Uterus (tissue), 4 donors: ENCODE results near the gene SHC4. TPM values are rescaled to one million over a fixed set of nuclear protein-coding genes. Genes with fewer than 3 reads are reported as not detected.

ENCODE experiments used
- DNase-seq, 2 donors: peaks; one replicate each; pipeline ENCODE4 v3.0.0-alpha.2; 2019 to 2020
- H3K27ac ChIP-seq, 2 donors: fragments of 200-600 bp; sonication (generic); 1 replicate in 1 of 2; 2 replicates in 1 of 2; pipeline ENCODE4 v1.5.1; 2016 to 2018
- H3K27me3 ChIP-seq, 2 donors: fragments of 200-600 bp; sonication (generic); one replicate each; pipeline ENCODE4 v1.5.1; 2018 to 2019; ENCODE audit warnings: control low read depth in 1 of 2
- H3K36me3 ChIP-seq, 2 donors: fragments of 200-600 bp; sonication (generic); one replicate each; pipeline ENCODE4 v1.5.1; 2019; ENCODE audit warnings: control low read depth in 1 of 2
- H3K4me1 ChIP-seq, 2 donors: fragments of 200-600 bp; sonication (generic); one replicate each; pipeline ENCODE4 v1.5.1; 2018 to 2019; ENCODE audit warnings: control low read depth in 1 of 2
- H3K4me3 ChIP-seq, 2 donors: fragments of 200-600 bp; sonication (generic); 1 replicate in 1 of 2; 2 replicates in 1 of 2; pipeline ENCODE4 v1.5.1; 2018 to 2019; ENCODE audit warnings: mild to moderate bottlenecking in 1 of 2
- H3K9me3 ChIP-seq, 2 donors: fragments of 200-600 bp; sonication (generic); one replicate each; pipeline ENCODE4 v1.5.1; 2019; ENCODE audit warnings: control low read depth in 1 of 2
- POLR2A ChIP-seq, 2 donors: fragments of 450-650 bp; IDR thresholded peaks; one replicate each; pipeline ENCODE4 v1.6.1; 2016; ENCODE audit warnings: antibody characterized with exemption in 2 of 2, mild to moderate bottlenecking in 1 of 2, moderate library complexity in 1 of 2
- intact Hi-C: fragments of 100-400 bp; cut with DNase I; formaldehyde crosslinking; loops from one replicate; pipeline ENCODE4 v1.15.1; 2023; ENCODE audit warnings: low total_unique reads
- total RNA-seq, 4 donors: library from RNA; depleted of rRNA in 3 of 4; stranded (reverse); fragments of >200 nt in 3 of 4; gene quantifications; one replicate each; pipeline versions ENCODE4 v1.1.0 to v1.2.4, GENCODE V29; 2014 to 2023
- TF ChIP-seq, protein P1 (sequence below), 4 experiments: fragments of 200-600 bp in 2 of 4; fragments of 450-650 bp in 2 of 4; sonication (generic) in 2 of 4; IDR thresholded peaks; one replicate each; pipeline ENCODE4 v1.5.1; 2016 to 2019; ENCODE audit warnings: antibody characterized with exemption in 4 of 4, mild to moderate bottlenecking in 2 of 4, moderate library complexity in 1 of 4
- donor health status: DM: yes; HTN: yes; CAD: no.

The SHC4 gene
- total RNA-seq, 4 donors from 2014 or later: 0.88 to 6.8 (median 5.0) TPM; not detected in 1

DNA sequence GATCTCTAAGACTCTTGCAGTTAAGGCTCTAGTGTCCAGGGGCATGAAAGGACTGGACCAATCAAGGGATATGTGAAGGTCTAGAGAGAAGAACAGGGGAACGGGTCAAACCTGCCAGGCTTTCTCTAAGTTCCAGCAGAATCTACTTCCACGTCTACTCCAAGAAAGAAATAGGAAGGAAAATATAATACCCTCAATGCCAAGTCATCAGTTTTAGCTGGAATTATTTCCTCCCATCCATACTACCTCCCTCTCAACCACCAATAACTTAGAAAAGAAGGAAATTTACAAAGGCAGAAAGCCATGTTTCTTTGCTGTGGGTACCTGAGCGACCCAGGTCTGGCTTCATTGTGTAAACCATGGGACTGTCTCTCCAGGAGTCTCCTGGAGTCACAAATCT lies 7.8 kb downstream of the SHC4 start:
- TF ChIP-seq POLR2A (IDR thresholded peaks at IDR 0.05): no peak
- TF ChIP-seq, protein P1, sequence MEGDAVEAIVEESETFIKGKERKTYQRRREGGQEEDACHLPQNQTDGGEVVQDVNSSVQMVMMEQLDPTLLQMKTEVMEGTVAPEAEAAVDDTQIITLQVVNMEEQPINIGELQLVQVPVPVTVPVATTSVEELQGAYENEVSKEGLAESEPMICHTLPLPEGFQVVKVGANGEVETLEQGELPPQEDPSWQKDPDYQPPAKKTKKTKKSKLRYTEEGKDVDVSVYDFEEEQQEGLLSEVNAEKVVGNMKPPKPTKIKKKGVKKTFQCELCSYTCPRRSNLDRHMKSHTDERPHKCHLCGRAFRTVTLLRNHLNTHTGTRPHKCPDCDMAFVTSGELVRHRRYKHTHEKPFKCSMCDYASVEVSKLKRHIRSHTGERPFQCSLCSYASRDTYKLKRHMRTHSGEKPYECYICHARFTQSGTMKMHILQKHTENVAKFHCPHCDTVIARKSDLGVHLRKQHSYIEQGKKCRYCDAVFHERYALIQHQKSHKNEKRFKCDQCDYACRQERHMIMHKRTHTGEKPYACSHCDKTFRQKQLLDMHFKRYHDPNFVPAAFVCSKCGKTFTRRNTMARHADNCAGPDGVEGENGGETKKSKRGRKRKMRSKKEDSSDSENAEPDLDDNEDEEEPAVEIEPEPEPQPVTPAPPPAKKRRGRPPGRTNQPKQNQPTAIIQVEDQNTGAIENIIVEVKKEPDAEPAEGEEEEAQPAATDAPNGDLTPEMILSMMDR (IDR thresholded peaks at IDR 0.05): no peak
- no peaks in the 10 kb centered on the region for H3K4me1 ChIP-seq
- intact Hi-C loops: no loop called here
- H3K36me3 ChIP-seq: no peaks in the 10 kb centered on the region
- H3K4me3 ChIP-seq: no peak overlapping the region
- no peak overlapping the region for H3K27ac ChIP-seq
- no peaks in the 10 kb centered on the region for H3K27me3 ChIP-seq
- no peak for DNase-seq
- no peaks in the 10 kb centered on the region for H3K9me3 ChIP-seq

DNA sequence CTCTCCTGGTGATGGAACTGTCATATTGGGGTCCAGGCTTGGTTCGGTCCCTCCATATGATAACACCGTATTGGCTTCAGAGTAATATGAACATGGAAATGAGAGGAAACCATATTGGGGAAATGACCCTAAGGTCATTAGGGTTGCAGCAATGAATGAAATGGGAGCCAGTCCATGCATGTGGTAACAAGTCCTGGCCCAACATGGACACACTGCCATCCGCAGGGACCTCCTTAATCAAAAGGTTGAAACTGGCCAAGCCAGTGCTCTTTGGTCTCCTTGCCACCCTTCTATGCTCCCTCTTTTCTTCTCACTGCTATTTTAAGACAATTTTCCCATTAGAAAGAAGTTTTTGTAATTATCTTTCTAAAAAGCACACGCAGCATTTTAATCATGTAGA lies 8.3 kb downstream of the SHC4 start:
- intact Hi-C loops: no loop called here
- TF ChIP-seq POLR2A (IDR thresholded peaks at IDR 0.05): no peak
- TF ChIP-seq, protein P1 (IDR thresholded peaks at IDR 0.05): no peak
- DNase-seq: no peak
- no peaks in the 10 kb centered on the region for H3K36me3 ChIP-seq
- no peaks in the 10 kb centered on the region for H3K9me3 ChIP-seq
- H3K27me3 ChIP-seq: no peaks in the 10 kb centered on the region
- H3K4me1 ChIP-seq: no peaks in the 10 kb centered on the region
- no peak overlapping the region for H3K27ac ChIP-seq
- no peak overlapping the region for H3K4me3 ChIP-seq

DNA sequence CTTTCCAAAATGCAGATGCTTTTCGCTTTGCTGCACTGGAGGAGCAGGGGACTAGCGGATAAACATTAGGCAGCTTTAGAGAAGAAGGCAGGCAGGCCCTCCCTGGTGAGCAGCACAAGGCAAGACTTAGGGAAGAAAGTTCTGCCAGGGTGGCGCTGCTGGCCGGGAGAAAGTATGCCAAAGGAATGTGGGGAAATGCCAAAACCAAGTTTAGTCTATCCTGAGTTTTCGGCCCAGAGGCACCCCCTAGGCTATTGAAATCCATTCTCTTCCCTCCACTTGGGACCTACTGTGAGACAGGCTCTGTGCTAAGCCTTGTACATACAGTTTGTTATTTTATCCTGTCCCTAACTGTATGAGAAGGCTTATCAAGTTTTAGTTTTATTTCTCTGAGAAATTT lies 9.2 kb downstream of the SHC4 start:
- Histone ChIP-seq H3K36me3 (no peaks in the 10 kb centered on the region), H3K27me3 (no peaks in the 10 kb centered on the region), H3K4me1 (no peaks in the 10 kb centered on the region), H3K9me3 (no peaks in the 10 kb centered on the region), H3K4me3 (no peak overlapping the region), H3K27ac (no peak overlapping the region)
- no peak for TF ChIP-seq POLR2A (IDR thresholded peaks at IDR 0.05)
- TF ChIP-seq, protein P1 (IDR thresholded peaks at IDR 0.05): no peak
- DNase-seq: no peak
- intact Hi-C loops: no loop called here

DNA sequence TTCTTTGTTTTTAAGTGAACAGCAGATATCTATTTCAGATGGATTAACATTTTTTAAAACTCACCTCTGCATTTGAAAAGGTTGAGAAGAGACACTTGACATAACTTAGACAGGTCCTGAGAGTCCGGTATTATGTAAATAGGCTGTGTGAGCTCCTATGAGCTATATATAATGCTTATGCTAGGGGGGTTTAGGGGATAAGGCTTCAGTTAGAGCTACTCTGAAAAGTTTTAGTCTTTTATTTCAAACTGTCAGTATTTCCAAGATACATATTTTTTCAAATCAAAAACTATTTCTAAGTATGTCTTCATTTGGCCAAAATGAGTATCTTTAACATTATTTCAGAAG lies 16.9 kb downstream of the SHC4 start:
- Histone ChIP-seq H3K27ac (no peak overlapping the region), H3K9me3 (no peaks in the 10 kb centered on the region), H3K27me3 (no peaks in the 10 kb centered on the region), H3K4me1 (no peaks in the 10 kb centered on the region), H3K4me3 (no peak overlapping the region), H3K36me3 (no peaks in the 10 kb centered on the region)
- intact Hi-C loops: no loop called here
- TF ChIP-seq, protein P1 (IDR thresholded peaks at IDR 0.05): no peak
- TF ChIP-seq POLR2A (IDR thresholded peaks at IDR 0.05): no peak
- DNase-seq: no peak

DNA sequence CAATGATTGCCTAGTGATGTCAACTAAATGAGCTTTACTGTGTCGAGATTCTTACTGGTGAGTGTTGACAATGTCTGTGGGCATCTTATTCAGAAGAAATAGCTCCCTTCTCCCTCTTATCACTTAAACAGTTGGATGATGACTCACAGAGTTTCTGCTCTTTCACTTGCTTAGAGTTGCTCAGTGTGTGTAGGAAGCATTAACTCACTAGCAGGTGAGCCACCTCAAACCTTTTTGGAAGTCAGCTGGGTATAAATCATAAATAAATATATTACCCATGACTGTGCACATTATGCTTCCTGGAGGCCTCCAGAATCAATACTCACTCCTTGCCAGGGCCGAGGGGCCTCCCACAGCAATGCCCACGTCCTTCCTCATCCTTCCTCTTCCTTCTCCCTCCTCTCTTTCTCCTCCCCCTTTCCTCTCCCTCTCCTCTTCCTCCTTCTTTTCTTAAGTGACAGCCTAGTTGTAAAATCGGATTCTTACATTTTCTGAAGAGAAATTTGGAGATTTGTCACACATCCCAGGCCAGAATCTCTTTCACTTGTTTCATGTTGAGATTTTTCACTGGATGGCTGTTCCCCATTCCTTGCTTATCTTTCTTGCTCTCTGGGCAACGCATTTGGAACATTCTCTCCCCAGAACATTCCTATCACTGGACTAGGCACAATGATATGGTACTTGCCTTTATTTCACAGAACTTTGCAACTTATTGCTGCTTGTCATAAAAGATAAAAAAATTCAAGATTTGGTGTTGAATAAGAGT lies 17.5 kb downstream of the SHC4 start:
- Histone ChIP-seq H3K4me3 (no peak overlapping the region), H3K27ac (no peak overlapping the region), H3K27me3 (no peaks in the 10 kb centered on the region), H3K4me1 (no peaks in the 10 kb centered on the region), H3K36me3 (no peaks in the 10 kb centered on the region), H3K9me3 (no peaks in the 10 kb centered on the region)
- DNase-seq: no peak
- no peak for TF ChIP-seq POLR2A (IDR thresholded peaks at IDR 0.05)
- TF ChIP-seq, protein P1 (IDR thresholded peaks at IDR 0.05): no peak
- intact Hi-C loops: no loop called here
